ENCODE results near the gene VANGL1.

- TF ChIP-seq CTCF (IDR thresholded peaks at IDR 0.05) (no peak), POLR2A (IDR thresholded peaks at IDR 0.05) (no peak)
Observed at GRCh38 chr1:115647919-115648650, 6.3 kb downstream of the VANGL1 start.

Data from adrenal gland (tissue), 5 donors.